GM19328 (cell line): ENCODE data around the gene CERS6.
"Not testable (repeated sequence)": the region's sequence is repeated elsewhere in the genome, so short reads cannot be mapped to it uniquely, and the experiment has no call there.

Experiments
- ATAC-seq: cut with Tn5 transposase; IDR thresholded peaks from one replicate; pipeline ENCODE4 v1.9.1; 2021; ENCODE audit warnings: mild to moderate bottlenecking, moderate library complexity; ENCODE audit not compliant: unreplicated experiment

CERS6 gene

GRCh38 chr2:168633200-168633599, 177.1 kb downstream of the CERS6 start:
- ATAC-seq: no peak

GRCh38 chr2:168633895-168634294, 177.8 kb downstream of the CERS6 start:
- ATAC-seq: no peak

- no peak for ATAC-seq
These were observed 179.0 kb downstream of the CERS6 start for GRCh38 chr2:168635065-168635577.

- no peak for ATAC-seq
These were observed 182.9 kb downstream of the CERS6 start for GRCh38 chr2:168639018-168639417.

GRCh38 chr2:168639441-168639898, 183.4 kb downstream of the CERS6 start:
- no peak for ATAC-seq

- no peak for ATAC-seq
These were observed 184.0 kb downstream of the CERS6 start for GRCh38 chr2:168640039-168640438.

- ATAC-seq: no peak
These were observed 185.6 kb downstream of the CERS6 start for GRCh38 chr2:168641636-168642035.

- no peak for ATAC-seq
These were observed 186.8 kb downstream of the CERS6 start for GRCh38 chr2:168642873-168643272.

- no peak for ATAC-seq
These were observed 187.9 kb downstream of the CERS6 start for GRCh38 chr2:168643979-168644378.

GRCh38 chr2:168645696-168646338, 189.7 kb downstream of the CERS6 start:
- no peak for ATAC-seq

- ATAC-seq: no peak
These were observed 193.0 kb downstream of the CERS6 start for GRCh38 chr2:168649105-168649504.

- ATAC-seq: no peak
These were observed 193.5 kb downstream of the CERS6 start for GRCh38 chr2:168649562-168649961.

- no peak for ATAC-seq
These were observed 194.1 kb downstream of the CERS6 start for GRCh38 chr2:168650139-168650538.

- no peak for ATAC-seq
These were observed 194.7 kb downstream of the CERS6 start for GRCh38 chr2:168650781-168651180.

- no peak for ATAC-seq
These were observed 197.2 kb downstream of the CERS6 start for GRCh38 chr2:168652997-168653921.

GRCh38 chr2:168654705-168655104, 198.6 kb downstream of the CERS6 start:
- ATAC-seq: no peak

GRCh38 chr2:168655207-168655606, 199.1 kb downstream of the CERS6 start:
- ATAC-seq: no peak

GRCh38 chr2:168657378-168657777, 201.3 kb downstream of the CERS6 start:
- not testable (repeated sequence) for ATAC-seq

GRCh38 chr2:168658706-168659105, 202.6 kb downstream of the CERS6 start:
- ATAC-seq: no peak

GRCh38 chr2:168660870-168661862, 205.1 kb downstream of the CERS6 start:
- ATAC-seq: no peak

GRCh38 chr2:168661863-168662256, 205.8 kb downstream of the CERS6 start:
- no peak for ATAC-seq
